BLaER1 (cell line): Measurements from ENCODE around the gene NCOA1.

Source experiments
- H3K27ac ChIP-seq: shearing (Covaris generic); formaldehyde crosslinking; 2 replicates; pipeline ENCODE4 v1.8.1; 2022
- H3K27me3 ChIP-seq: shearing (Covaris generic); formaldehyde crosslinking; 2 replicates; pipeline ENCODE4 v1.8.1; 2022
- H3K36me3 ChIP-seq: shearing (Covaris generic); formaldehyde crosslinking; 2 replicates; pipeline ENCODE4 v1.8.1; 2022
- H3K4me1 ChIP-seq: shearing (Covaris generic); formaldehyde crosslinking; 2 replicates; pipeline ENCODE4 v1.8.1; 2022
- H3K4me2 ChIP-seq: shearing (Covaris generic); formaldehyde crosslinking; 2 replicates; pipeline ENCODE4 v1.8.1; 2022
- H3K4me3 ChIP-seq: shearing (Covaris generic); formaldehyde crosslinking; 2 replicates; pipeline ENCODE4 v1.8.1; 2022
- H3K9ac ChIP-seq: shearing (Covaris generic); formaldehyde crosslinking; 2 replicates; pipeline ENCODE4 v1.8.1; 2022
- H3K9me3 ChIP-seq: shearing (Covaris generic); formaldehyde crosslinking; 2 replicates; pipeline ENCODE4 v1.8.1; 2022
- H4K20me1 ChIP-seq: shearing (Covaris generic); formaldehyde crosslinking; 2 replicates; pipeline ENCODE4 v1.8.1; 2022
- Cebpa-rat ChIP-seq: shearing (Covaris generic); IDR thresholded peaks from 2 replicates; pipeline ENCODE4 v1.8.1; 2022

The NCOA1 gene

GRCh38 chr2:24490690-24491541 is at the start of gene NCOA1:
Gene NCOA1, plus strand, starts transcription at chr2:24491254. Its CDS starts 167,424 bp downstream, at chr2:24658678.
- Histone ChIP-seq H3K27ac (peak within 1 kb of the TSS; percentile 86), H3K36me3 (no peaks in the 10 kb centered on the region), H3K9ac (peak within 1 kb of the TSS; percentile 89), H3K4me3 (peak within 1 kb of the TSS; percentile 87), H3K27me3 (peaks cover 9% of the 10 kb centered on the region; the same call in 1 of the 2 replicates), H3K9me3 (no peaks in the 10 kb centered on the region), H3K4me2 (peak within 1 kb of the TSS; percentile 95), H4K20me1 (peaks cover 42% of the 10 kb centered on the region), H3K4me1 (peaks cover 34% of the 10 kb centered on the region)
- no peak for TF ChIP-seq Cebpa-rat

GRCh38 chr2:24448797-24449196 is 42.3 kb upstream of the NCOA1 start:
- Histone ChIP-seq H3K9me3 (peaks cover 22% of the 10 kb centered on the region), H3K27me3 (no peaks in the 10 kb centered on the region), H3K27ac (no peak overlapping the region), H3K4me1 (0 out of 2 replicates have a peak, but pooled peaks cover 4% of the 10 kb centered on the region), H3K4me2 (no peak overlapping the region), H3K9ac (no peak overlapping the region), H3K4me3 (no peak overlapping the region), H3K36me3 (no peaks in the 10 kb centered on the region), H4K20me1 (no peaks in the 10 kb centered on the region)
- no peak for TF ChIP-seq Cebpa-rat

GRCh38 chr2:24449344-24449743 is 41.7 kb upstream of the NCOA1 start:
- Histone ChIP-seq H3K27ac (no peak overlapping the region), H3K4me3 (no peak overlapping the region), H3K4me1 (peaks cover 9% of the 10 kb centered on the region), H3K27me3 (no peaks in the 10 kb centered on the region), H4K20me1 (no peaks in the 10 kb centered on the region), H3K4me2 (no peak overlapping the region), H3K36me3 (no peaks in the 10 kb centered on the region), H3K9ac (no peak overlapping the region), H3K9me3 (peaks cover 22% of the 10 kb centered on the region)
- TF ChIP-seq Cebpa-rat, result no peak

GRCh38 chr2:24451805-24452501 is 39.1 kb upstream of the NCOA1 start:
- Histone ChIP-seq H3K9ac (no peak overlapping the region), H3K27ac (no peak overlapping the region), H3K4me2 (no peak overlapping the region), H3K4me3 (no peak overlapping the region), H3K4me1 (peaks cover 17% of the 10 kb centered on the region), H3K27me3 (no peaks in the 10 kb centered on the region), H3K9me3 (peaks cover 15% of the 10 kb centered on the region), H3K36me3 (no peaks in the 10 kb centered on the region), H4K20me1 (no peaks in the 10 kb centered on the region)
- no peak for TF ChIP-seq Cebpa-rat

GRCh38 chr2:24452502-24452885 is 38.6 kb upstream of the NCOA1 start:
- H3K27me3 ChIP-seq, result no peaks in the 10 kb centered on the region
- no peak overlapping the region for H3K27ac ChIP-seq
- H3K4me2 ChIP-seq, result no peak overlapping the region
- H3K36me3 ChIP-seq, result no peaks in the 10 kb centered on the region
- no peak overlapping the region for H3K9ac ChIP-seq
- no peak overlapping the region for H3K4me3 ChIP-seq
- no peak for TF ChIP-seq Cebpa-rat
- peaks cover 17% of the 10 kb centered on the region for H3K4me1 ChIP-seq
- H4K20me1 ChIP-seq, result no peaks in the 10 kb centered on the region
- peaks cover 15% of the 10 kb centered on the region for H3K9me3 ChIP-seq

GRCh38 chr2:24453379-24454073 is 37.5 kb upstream of the NCOA1 start:
- Histone ChIP-seq H3K4me2 (0 out of 2 replicates have a peak overlapping the region, but pooled peaks have one; percentile 27), H3K4me3 (no peak overlapping the region), H4K20me1 (no peaks in the 10 kb centered on the region), H3K36me3 (no peaks in the 10 kb centered on the region), H3K9ac (no peak overlapping the region), H3K27me3 (no peaks in the 10 kb centered on the region), H3K9me3 (peaks cover 14% of the 10 kb centered on the region), H3K4me1 (peaks cover 17% of the 10 kb centered on the region), H3K27ac (no peak overlapping the region)
- TF ChIP-seq Cebpa-rat, result no peak

- Histone ChIP-seq H3K36me3 (no peaks in the 10 kb centered on the region), H4K20me1 (no peaks in the 10 kb centered on the region), H3K4me3 (no peak overlapping the region), H3K27me3 (no peaks in the 10 kb centered on the region), H3K4me2 (no peak overlapping the region), H3K27ac (no peak overlapping the region), H3K9ac (no peak overlapping the region), H3K4me1 (peaks cover 17% of the 10 kb centered on the region), H3K9me3 (peaks cover 6% of the 10 kb centered on the region)
- no peak for TF ChIP-seq Cebpa-rat
Observed at GRCh38 chr2:24454294-24454693, 36.8 kb upstream of the NCOA1 start.

GRCh38 chr2:24456599-24457556 is 34.2 kb upstream of the NCOA1 start:
- no peaks in the 10 kb centered on the region for H3K27me3 ChIP-seq
- H3K9me3 ChIP-seq, result no peaks in the 10 kb centered on the region
- no peaks in the 10 kb centered on the region for H4K20me1 ChIP-seq
- no peak overlapping the region for H3K4me2 ChIP-seq
- H3K4me3 ChIP-seq, result no peak overlapping the region
- H3K36me3 ChIP-seq, result no peaks in the 10 kb centered on the region
- H3K27ac ChIP-seq, result no peak overlapping the region
- H3K9ac ChIP-seq, result no peak overlapping the region
- no peak for TF ChIP-seq Cebpa-rat
- peaks cover 25% of the 10 kb centered on the region for H3K4me1 ChIP-seq
